Bone marrow (tissue), 2 donors: ENCODE data around the gene C8A.

Experiments
- DNase-seq, 2 donors: peaks; one replicate each; lab custom pipeline; 2025; lab: John Stamatoyannopoulos, UW

C8A gene

GRCh38 chr1:56927171-56927570 lies 72.6 kb downstream of the C8A start:
- no peak for DNase-seq

GRCh38 chr1:56927986-56928385 lies 73.4 kb downstream of the C8A start:
- no peak for DNase-seq

GRCh38 chr1:56929492-56929891 lies 74.9 kb downstream of the C8A start:
- no peak for DNase-seq

GRCh38 chr1:56931211-56931610 lies 76.6 kb downstream of the C8A start:
- no peak for DNase-seq

- no peak for DNase-seq
Observed at GRCh38 chr1:56931686-56932085, 77.1 kb downstream of the C8A start.

GRCh38 chr1:56933161-56933560 lies 78.6 kb downstream of the C8A start:
- DNase-seq: no peak

GRCh38 chr1:56933606-56934005 lies 79.0 kb downstream of the C8A start:
- no peak for DNase-seq

- DNase-seq: no peak
Observed at GRCh38 chr1:56934430-56935060, 79.9 kb downstream of the C8A start.

GRCh38 chr1:56938646-56939045 lies 84.0 kb downstream of the C8A start:
- DNase-seq: no peak

GRCh38 chr1:56939209-56939608 lies 84.6 kb downstream of the C8A start:
- no peak for DNase-seq

- DNase-seq: no peak
Observed at GRCh38 chr1:56940039-56940438, 85.4 kb downstream of the C8A start.

- DNase-seq: no peak
Observed at GRCh38 chr1:56948403-56949023, 93.9 kb downstream of the C8A start.

GRCh38 chr1:56952501-56952900 lies 97.9 kb downstream of the C8A start:
- no peak for DNase-seq

- no peak for DNase-seq
Observed at GRCh38 chr1:56953386-56953785, 98.8 kb downstream of the C8A start.

- DNase-seq: no peak
Observed at GRCh38 chr1:56954664-56955063, 100.1 kb downstream of the C8A start.

GRCh38 chr1:56957931-56958330 lies 103.3 kb downstream of the C8A start:
- no peak for DNase-seq

GRCh38 chr1:56958526-56958925 lies 103.9 kb downstream of the C8A start:
- DNase-seq: no peak

GRCh38 chr1:56961426-56961825 lies 106.8 kb downstream of the C8A start:
- no peak for DNase-seq

- no peak for DNase-seq
Observed at GRCh38 chr1:56963667-56964066, 109.1 kb downstream of the C8A start.

- DNase-seq: no peak
Observed at GRCh38 chr1:56964349-56965017, 109.9 kb downstream of the C8A start.

GRCh38 chr1:56965191-56965590 lies 110.6 kb downstream of the C8A start:
- no peak for DNase-seq

- no peak for DNase-seq
Observed at GRCh38 chr1:56965916-56966697, 111.5 kb downstream of the C8A start, which contains the start of gene C8B. Gene C8B, minus strand, starts transcription at chr1:56966015. Its CDS starts 67 bp downstream, at chr1:56965948.

GRCh38 chr1:56966698-56966999 lies 112.1 kb downstream of the C8A start:
- DNase-seq: no peak
